Breast epithelium (tissue), 4 donors: ENCODE results near the gene CLUH. TPM values are rescaled to one million over a fixed set of nuclear protein-coding genes. Genes with fewer than 3 reads are reported as not detected.
A peak's percentile ranks its signal among the peaks of the same experiment; 100 is the strongest.

Experiments used
- DNase-seq, 2 donors: peaks; one replicate each; pipeline ENCODE4 v3.0.0-alpha.2; 2019; ENCODE audit warnings: low spot score in 2 of 2
- H3K27ac ChIP-seq, 2 donors: fragments of 200-600 bp; sonication (generic) in 1 of 2; one replicate each; pipeline ENCODE4 v1.5.1; 2016 to 2019; ENCODE audit warnings: mild to moderate bottlenecking in 1 of 2
- H3K27me3 ChIP-seq, 2 donors: fragments of 200-600 bp; sonication (generic) in 1 of 2; one replicate each; pipeline versions ENCODE4 v1.5.1 to v1.6.0; 2017 to 2019; ENCODE audit warnings: control low read depth in 1 of 2, mild to moderate bottlenecking in 1 of 2
- H3K36me3 ChIP-seq: fragments of 200-600 bp; one replicate; pipeline ENCODE4 v1.5.1; 2019
- H3K4me1 ChIP-seq, 2 donors: fragments of 200-600 bp; sonication (generic); one replicate each; pipeline ENCODE4 v1.5.1; 2016 to 2019; ENCODE audit warnings: control low read depth in 1 of 2
- H3K4me3 ChIP-seq, 3 donors: fragments of 200-600 bp; sonication (generic); 1 replicate in 2 of 3; 2 replicates in 1 of 3; pipeline ENCODE4 v1.5.1; 2016 to 2019; ENCODE audit warnings: mild to moderate bottlenecking in 3 of 3, moderate library complexity in 2 of 3
- H3K9me3 ChIP-seq, 2 donors: fragments of 200-600 bp; sonication (generic) in 1 of 2; one replicate each; pipeline ENCODE4 v1.5.1; 2016 to 2019; ENCODE audit warnings: control low read depth in 1 of 2
- POLR2A ChIP-seq: fragments of 450-650 bp; IDR thresholded peaks from one replicate; pipeline ENCODE4 v1.6.1; 2016; ENCODE audit warnings: antibody characterized with exemption, mild to moderate bottlenecking, moderate library complexity
- POLR2AphosphoS5 ChIP-seq, 3 donors: sonication (generic); formaldehyde crosslinking; IDR thresholded peaks; one replicate each; pipeline ENCODE4 v1.6.1; 2017; ENCODE audit warnings: antibody characterized with exemption in 3 of 3
- intact Hi-C: fragments of 100-400 bp; cut with DNase I; formaldehyde crosslinking; loops from one replicate; pipeline ENCODE4 v1.15.1; 2023; ENCODE audit warnings: low total_unique reads
- total RNA-seq, 3 donors: library from RNA; depleted of rRNA; stranded (reverse); fragments of >200 nt; gene quantifications; one replicate each; pipeline ENCODE4 v1.1.0, GENCODE V29; 2016
- TF ChIP-seq, protein P1 (sequence below), 3 donors: fragments of 450-650 bp; IDR thresholded peaks; one replicate each; pipeline ENCODE4 v1.5.1; 2016 to 2017; ENCODE audit warnings: antibody characterized with exemption in 3 of 3, mild to moderate bottlenecking in 3 of 3, moderate library complexity in 3 of 3

The CLUH gene
- total RNA-seq, 3 donors from 2014 or later: 37.6 to 77.7 (median 50.6) TPM

DNA sequence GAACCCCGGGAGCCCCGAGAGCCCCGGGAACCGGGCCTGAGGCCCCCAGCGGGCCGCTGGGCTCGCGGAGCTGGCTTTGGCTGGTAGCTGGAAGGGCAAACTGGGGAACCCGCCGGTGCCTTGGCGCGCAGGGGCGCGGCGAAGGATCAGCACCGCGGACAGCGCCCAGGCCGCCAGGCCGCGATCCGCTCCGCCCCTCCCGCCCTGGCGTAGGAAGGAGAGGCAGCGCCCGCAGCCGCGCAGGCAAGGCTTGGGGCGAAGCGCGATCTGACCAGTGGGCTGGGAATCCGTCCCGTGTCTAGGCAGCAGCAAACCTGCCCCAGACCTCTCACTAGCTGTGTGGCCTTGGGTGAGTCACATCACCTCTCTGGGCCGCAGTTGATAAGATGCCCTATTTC lies 38.2 kb upstream of the CLUH start:
- Histone ChIP-seq H3K9me3 (no peaks in the 10 kb centered on the region), H3K4me3 (peak overlapping the region in 2 of 3 donors; percentile 24 to 54), H3K27me3 (peaks cover 2 to 58% of the 10 kb centered on the region in 2 donors), H3K4me1 (no peaks in the 10 kb centered on the region), H3K27ac (no peak overlapping the region), H3K36me3 (no peaks in the 10 kb centered on the region)
- peak; percentile 22 to 67 for DNase-seq
- intact Hi-C loops: no loop called here
- no peak for TF ChIP-seq POLR2A
- TF ChIP-seq POLR2AphosphoS5 (IDR thresholded peaks at IDR 0.05): no peak
- TF ChIP-seq, protein P1, sequence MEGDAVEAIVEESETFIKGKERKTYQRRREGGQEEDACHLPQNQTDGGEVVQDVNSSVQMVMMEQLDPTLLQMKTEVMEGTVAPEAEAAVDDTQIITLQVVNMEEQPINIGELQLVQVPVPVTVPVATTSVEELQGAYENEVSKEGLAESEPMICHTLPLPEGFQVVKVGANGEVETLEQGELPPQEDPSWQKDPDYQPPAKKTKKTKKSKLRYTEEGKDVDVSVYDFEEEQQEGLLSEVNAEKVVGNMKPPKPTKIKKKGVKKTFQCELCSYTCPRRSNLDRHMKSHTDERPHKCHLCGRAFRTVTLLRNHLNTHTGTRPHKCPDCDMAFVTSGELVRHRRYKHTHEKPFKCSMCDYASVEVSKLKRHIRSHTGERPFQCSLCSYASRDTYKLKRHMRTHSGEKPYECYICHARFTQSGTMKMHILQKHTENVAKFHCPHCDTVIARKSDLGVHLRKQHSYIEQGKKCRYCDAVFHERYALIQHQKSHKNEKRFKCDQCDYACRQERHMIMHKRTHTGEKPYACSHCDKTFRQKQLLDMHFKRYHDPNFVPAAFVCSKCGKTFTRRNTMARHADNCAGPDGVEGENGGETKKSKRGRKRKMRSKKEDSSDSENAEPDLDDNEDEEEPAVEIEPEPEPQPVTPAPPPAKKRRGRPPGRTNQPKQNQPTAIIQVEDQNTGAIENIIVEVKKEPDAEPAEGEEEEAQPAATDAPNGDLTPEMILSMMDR (IDR thresholded peaks at IDR 0.05): no peak

DNA sequence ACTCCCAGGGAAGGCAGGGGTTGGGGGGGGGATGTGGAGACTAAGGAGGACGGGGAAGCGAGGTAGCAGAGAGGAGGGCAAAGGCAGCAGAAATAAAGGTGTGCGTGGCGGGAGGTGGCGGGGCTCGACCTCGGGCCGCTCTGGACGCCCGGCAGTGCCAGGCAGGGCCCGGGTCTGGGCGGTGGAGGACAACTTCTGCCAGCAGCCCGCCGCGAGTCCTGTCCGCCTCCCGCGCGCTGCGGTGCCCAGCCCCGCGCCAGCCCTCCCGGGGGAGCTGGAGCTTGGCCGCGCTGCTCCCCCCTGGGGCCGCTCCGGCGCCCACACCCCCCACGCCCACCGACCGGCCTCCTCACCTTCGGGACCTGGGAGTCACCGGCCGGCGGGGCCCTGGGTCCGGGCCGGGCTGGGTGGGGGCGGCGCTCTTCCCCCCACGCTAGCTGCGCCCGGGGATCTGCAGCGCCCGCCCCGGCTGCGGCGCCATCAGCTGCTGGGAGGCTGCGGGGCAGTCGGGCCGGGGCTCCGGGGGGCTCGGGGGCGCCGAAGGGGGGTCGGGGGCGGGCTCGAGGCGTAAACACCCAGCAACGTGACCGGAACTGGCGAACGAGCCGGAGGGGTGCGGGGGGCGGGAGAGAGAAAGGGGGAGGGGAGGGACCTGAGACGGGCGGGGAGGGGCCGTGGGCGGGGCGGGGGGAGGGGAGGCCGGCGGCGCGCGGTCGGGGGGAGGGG lies 37.7 kb upstream of the CLUH start, which contains the start of gene CCDC92B:
Gene CCDC92B (minus strand): TSS at position 595 of the 726 bp plus-strand sequence. CDS start 14,507 bp downstream, outside the sequence.
- TF ChIP-seq, protein P1 (IDR thresholded peaks at IDR 0.05): no peak
- TF ChIP-seq POLR2A (no peak), POLR2AphosphoS5 (IDR thresholded peaks at IDR 0.05) (no peak)
- intact Hi-C loops: no loop called here
- Histone ChIP-seq H3K27ac (no peak within 1 kb of the TSS), H3K9me3 (no peaks in the 10 kb centered on the region), H3K27me3 (peaks cover 2 to 53% of the 10 kb centered on the region in 2 donors), H3K4me1 (no peaks in the 10 kb centered on the region), H3K4me3 (peak within 1 kb of the TSS in 2 of 3 donors; percentile 24 to 54), H3K36me3 (no peaks in the 10 kb centered on the region)
- DNase-seq: no peak

DNA sequence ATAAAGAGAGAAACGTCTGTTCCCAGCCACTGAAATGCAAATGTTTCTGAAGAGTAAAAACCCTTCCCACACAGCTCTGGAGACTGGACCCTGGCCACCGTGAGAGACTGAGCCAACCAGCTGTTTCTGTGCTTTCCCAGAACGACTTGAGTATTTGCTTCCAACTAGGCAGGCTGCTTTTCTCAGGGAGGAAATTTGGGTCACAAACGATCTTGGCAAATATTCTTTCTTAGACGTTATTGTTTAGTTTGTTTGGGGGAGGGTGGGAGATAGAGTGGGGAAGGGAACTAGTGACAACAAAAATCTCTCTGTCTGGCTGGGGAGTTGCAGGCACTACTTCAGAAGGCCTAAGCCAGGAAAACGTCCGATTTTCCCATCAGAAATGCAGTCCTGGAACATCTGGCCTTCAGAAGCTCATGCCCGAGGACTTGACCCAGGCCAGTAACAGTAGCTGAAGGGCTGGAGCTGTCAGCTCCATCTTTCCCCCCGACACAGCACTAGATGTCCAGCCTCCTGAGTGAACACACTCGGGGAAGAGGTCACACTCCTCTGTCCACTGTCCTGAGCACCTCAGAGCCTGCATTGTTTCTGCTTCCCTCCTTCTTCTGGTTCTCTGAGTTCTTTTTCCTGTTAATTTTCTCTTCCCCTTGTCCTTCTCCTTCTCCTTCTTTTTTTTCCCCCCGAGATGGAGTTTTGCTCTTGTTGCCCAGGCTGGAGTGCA lies 33.9 kb upstream of the CLUH start:
- DNase-seq: no peak
- Histone ChIP-seq H3K9me3 (no peaks in the 10 kb centered on the region), H3K36me3 (no peaks in the 10 kb centered on the region)

DNA sequence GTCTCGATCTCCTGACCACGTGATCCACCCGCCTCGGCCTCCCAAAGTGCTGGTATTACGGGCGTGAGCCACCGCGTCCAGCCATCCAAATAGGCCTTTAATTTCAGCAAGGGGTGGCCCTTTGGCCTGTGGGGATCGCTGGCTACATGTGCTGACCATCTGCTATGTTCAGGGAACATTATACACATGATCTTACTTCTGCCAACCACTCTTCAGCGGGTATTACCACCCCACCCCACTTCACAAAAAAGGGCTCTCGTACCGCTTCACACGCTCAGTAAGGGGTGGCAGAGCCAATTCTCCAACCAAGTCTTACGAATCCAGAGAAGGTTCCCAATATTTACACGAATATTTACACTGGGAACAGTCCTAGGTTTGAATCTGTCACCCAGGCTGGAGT lies 26.1 kb upstream of the CLUH start:
- Histone ChIP-seq H3K36me3 (no peaks in the 10 kb centered on the region), H3K9me3 (no peaks in the 10 kb centered on the region), H3K4me3 (no peak overlapping the region), H3K4me1 (no peaks in the 10 kb centered on the region), H3K27ac (no peak overlapping the region), H3K27me3 (no peaks in the 10 kb centered on the region)
- intact Hi-C loops: no loop called here
- DNase-seq: no peak
- TF ChIP-seq, protein P1 (IDR thresholded peaks at IDR 0.05): no peak
- TF ChIP-seq POLR2A (no peak), POLR2AphosphoS5 (IDR thresholded peaks at IDR 0.05) (no peak)

More for the DNA sequence above, 33.9 kb upstream of the CLUH start:
- no peak for TF ChIP-seq POLR2A
- TF ChIP-seq POLR2AphosphoS5 (IDR thresholded peaks at IDR 0.05): no peak
- TF ChIP-seq, protein P1 (IDR thresholded peaks at IDR 0.05): no peak
- Histone ChIP-seq H3K27me3 (peaks cover 2 to 39% of the 10 kb centered on the region in 2 donors), H3K27ac (no peak overlapping the region), H3K4me1 (no peaks in the 10 kb centered on the region), H3K4me3 (no peak overlapping the region)
- intact Hi-C loops: no loop called here

DNA sequence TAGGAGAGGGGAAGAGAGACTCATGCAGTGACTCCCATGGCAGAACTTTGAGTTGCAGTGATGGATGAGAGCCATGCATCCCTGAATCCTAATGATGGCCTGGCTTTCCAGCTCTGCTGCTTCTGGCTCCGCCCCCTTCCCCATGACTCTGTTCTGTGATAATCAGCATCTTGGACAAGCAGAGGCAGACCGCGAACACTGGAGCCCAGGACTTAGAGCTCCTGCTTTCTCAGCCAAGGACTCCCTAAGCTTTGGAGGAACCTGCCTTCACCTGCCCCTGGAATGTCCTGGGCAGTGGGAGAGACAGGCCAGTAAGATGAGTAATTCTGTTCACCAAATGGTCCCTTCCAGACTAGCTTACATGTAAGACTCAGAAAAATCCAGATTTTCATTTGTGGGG lies 25.4 kb upstream of the CLUH start:
- Histone ChIP-seq H3K27ac (no peak overlapping the region), H3K9me3 (no peaks in the 10 kb centered on the region), H3K4me1 (no peaks in the 10 kb centered on the region), H3K4me3 (no peak overlapping the region), H3K36me3 (no peaks in the 10 kb centered on the region), H3K27me3 (no peaks in the 10 kb centered on the region)
- TF ChIP-seq POLR2AphosphoS5 (IDR thresholded peaks at IDR 0.05) (no peak), POLR2A (no peak)
- TF ChIP-seq, protein P1 (IDR thresholded peaks at IDR 0.05): no peak
- intact Hi-C loops: no loop called here
- peak in 1 of 2 donors; percentile 23 for DNase-seq
